Measurements from ENCODE around the gene NOTO.
A peak's percentile ranks its signal among the peaks of the same experiment; 100 is the strongest.

Gene NOTO

GRCh38 chr2:73233154-73233931 lies 31.0 kb downstream of the NOTO start, which contains the start of gene PRADC1:
Gene PRADC1 (minus strand): TSS chr2:73233239. CDS start chr2:73233160, 79 bp downstream.
- Histone ChIP-seq H3K79me1 (ENCODE audit: low read length) (peaks cover 4% of the 10 kb centered on the region), H3K56ac (ENCODE audit: low read length) (peak within 1 kb of the TSS; percentile 95), H2BK120ac (ENCODE audit: low read depth, low read length) (no peak within 1 kb of the TSS), H3K36me3 (ENCODE audit: control insufficient read depth, insufficient read depth, low read length) (no peaks in the 10 kb centered on the region), H3K4me3 (ENCODE audit: low read length) (peak within 1 kb of the TSS; percentile 43), H3K79me2 (ENCODE audit: control insufficient read depth, insufficient read depth, low read length) (peaks cover 41% of the 10 kb centered on the region), H4K8ac (ENCODE audit: low read depth, low read length) (no peak within 1 kb of the TSS), H3K9ac (ENCODE audit: low read length) (peak within 1 kb of the TSS; percentile 92), H2BK5ac (ENCODE audit: low read length) (peak within 1 kb of the TSS; percentile 77), H3K18ac (ENCODE audit: low read length) (no peak within 1 kb of the TSS), H3K4me2 (ENCODE audit: low read length) (peak within 1 kb of the TSS; percentile 100), H3K4ac (ENCODE audit: low read depth, low read length) (no peak within 1 kb of the TSS), H3K23ac (ENCODE audit: low read length) (peak within 1 kb of the TSS; percentile 89), H3K4me1 (ENCODE audit: control insufficient read depth, low read depth, low read length) (peaks cover 11% of the 10 kb centered on the region), H3K27me3 (ENCODE audit: insufficient read depth, low read length, poor library complexity) (no peaks in the 10 kb centered on the region), H2BK15ac (replicated peaks; ENCODE audit: low read depth) (no peak within 1 kb of the TSS), H4K5ac (ENCODE audit: low read length) (peak within 1 kb of the TSS; percentile 72), H3K27ac (ENCODE audit: low read depth, low read length) (peak within 1 kb of the TSS; percentile 10), H2AK5ac (ENCODE audit: low read length) (no peak within 1 kb of the TSS)
- peak; percentile 100 for DNase-seq
- WGBS (ENCODE audit: extremely low coverage, insufficient coverage, low lambda C conversion rate), result no CpG with 5 or more reads among the region's 67 CpGs

- Histone ChIP-seq H3K27ac (ENCODE audit: low read depth, low read length) (peak within 1 kb of the TSS; percentile 54), H3K79me1 (ENCODE audit: low read length) (peaks cover 6% of the 10 kb centered on the region), H3K4me1 (ENCODE audit: control insufficient read depth, low read depth, low read length) (peaks cover 11% of the 10 kb centered on the region), H3K23ac (ENCODE audit: low read length) (peak within 1 kb of the TSS; percentile 94), H3K4ac (ENCODE audit: low read depth, low read length) (peak within 1 kb of the TSS; percentile 87), H3K79me2 (ENCODE audit: control insufficient read depth, insufficient read depth, low read length) (peaks cover 49% of the 10 kb centered on the region), H3K36me3 (ENCODE audit: control insufficient read depth, insufficient read depth, low read length) (no peaks in the 10 kb centered on the region), H3K27me3 (ENCODE audit: insufficient read depth, low read length, poor library complexity) (no peaks in the 10 kb centered on the region), H3K9ac (ENCODE audit: low read length) (peak within 1 kb of the TSS; percentile 98), H2BK120ac (ENCODE audit: low read depth, low read length) (no peak within 1 kb of the TSS), H2BK5ac (ENCODE audit: low read length) (peak within 1 kb of the TSS; percentile 77), H2AK5ac (ENCODE audit: low read length) (no peak within 1 kb of the TSS), H3K18ac (ENCODE audit: low read length) (peak within 1 kb of the TSS; percentile 57), H4K5ac (ENCODE audit: low read length) (peak within 1 kb of the TSS; percentile 72), H3K4me2 (ENCODE audit: low read length) (peak within 1 kb of the TSS; percentile 100), H3K56ac (ENCODE audit: low read length) (peak within 1 kb of the TSS; percentile 96), H3K4me3 (ENCODE audit: low read length) (peak within 1 kb of the TSS; percentile 95), H4K8ac (ENCODE audit: low read depth, low read length) (peak within 1 kb of the TSS; percentile 66), H2BK15ac (replicated peaks; ENCODE audit: low read depth) (no peak within 1 kb of the TSS)
- peak; percentile 96 for DNase-seq
- no CpG with 5 or more reads among the region's 69 CpGs for WGBS (ENCODE audit: extremely low coverage, insufficient coverage, low lambda C conversion rate)
Measured at GRCh38 chr2:73233932-73234832, 31.8 kb downstream of the NOTO start, which contains the start of gene CCT7. Gene CCT7 (plus strand): TSS chr2:73234308. CDS start chr2:73234379, 71 bp downstream.

- no peak overlapping the region for H4K8ac ChIP-seq (ENCODE audit: low read depth, low read length)
- peaks cover 1% of the 10 kb centered on the region for H3K36me3 ChIP-seq (ENCODE audit: control insufficient read depth, insufficient read depth, low read length)
- H2AK5ac ChIP-seq (ENCODE audit: low read length), result no peak overlapping the region
- no peak overlapping the region for H3K4ac ChIP-seq (ENCODE audit: low read depth, low read length)
- peak overlapping the region; percentile 67 for H3K4me2 ChIP-seq (ENCODE audit: low read length)
- peak overlapping the region; percentile 98 for H3K9ac ChIP-seq (ENCODE audit: low read length)
- peaks cover 11% of the 10 kb centered on the region for H3K4me1 ChIP-seq (ENCODE audit: control insufficient read depth, low read depth, low read length)
- H3K27me3 ChIP-seq (ENCODE audit: insufficient read depth, low read length, poor library complexity), result no peaks in the 10 kb centered on the region
- H3K18ac ChIP-seq (ENCODE audit: low read length), result no peak overlapping the region
- no peak overlapping the region for H2BK15ac ChIP-seq (replicated peaks; ENCODE audit: low read depth)
- H4K5ac ChIP-seq (ENCODE audit: low read length), result no peak overlapping the region
- no peak for DNase-seq
- H2BK120ac ChIP-seq (ENCODE audit: low read depth, low read length), result no peak overlapping the region
- peak overlapping the region; percentile 95 for H3K4me3 ChIP-seq (ENCODE audit: low read length)
- H3K79me1 ChIP-seq (ENCODE audit: low read length), result peaks cover 9% of the 10 kb centered on the region
- no peak overlapping the region for H3K23ac ChIP-seq (ENCODE audit: low read length)
- H2BK5ac ChIP-seq (ENCODE audit: low read length), result no peak overlapping the region
- no CpG with 5 or more reads among the region's 11 CpGs for WGBS (ENCODE audit: extremely low coverage, insufficient coverage, low lambda C conversion rate)
- peak overlapping the region; percentile 96 for H3K56ac ChIP-seq (ENCODE audit: low read length)
- H3K79me2 ChIP-seq (ENCODE audit: control insufficient read depth, insufficient read depth, low read length), result peaks cover 60% of the 10 kb centered on the region
- H3K27ac ChIP-seq (ENCODE audit: low read depth, low read length), result no peak overlapping the region
Measured at GRCh38 chr2:73235315-73236028, 33.1 kb downstream of the NOTO start.

GRCh38 chr2:73237168-73237567 lies 34.8 kb downstream of the NOTO start:
- Histone ChIP-seq H3K56ac (ENCODE audit: low read length) (no peak overlapping the region), H4K8ac (ENCODE audit: low read depth, low read length) (no peak overlapping the region), H3K27me3 (ENCODE audit: insufficient read depth, low read length, poor library complexity) (no peaks in the 10 kb centered on the region), H2BK120ac (ENCODE audit: low read depth, low read length) (no peak overlapping the region), H3K18ac (ENCODE audit: low read length) (no peak overlapping the region), H3K23ac (ENCODE audit: low read length) (no peak overlapping the region), H3K4ac (ENCODE audit: low read depth, low read length) (no peak overlapping the region), H3K9ac (ENCODE audit: low read length) (no peak overlapping the region), H3K4me2 (ENCODE audit: low read length) (no peak overlapping the region), H4K5ac (ENCODE audit: low read length) (no peak overlapping the region), H3K4me1 (ENCODE audit: control insufficient read depth, low read depth, low read length) (peaks cover 11% of the 10 kb centered on the region), H2BK5ac (ENCODE audit: low read length) (no peak overlapping the region), H3K79me1 (ENCODE audit: low read length) (peaks cover 9% of the 10 kb centered on the region), H2AK5ac (ENCODE audit: low read length) (no peak overlapping the region), H3K4me3 (ENCODE audit: low read length) (no peak overlapping the region), H3K79me2 (ENCODE audit: control insufficient read depth, insufficient read depth, low read length) (peaks cover 63% of the 10 kb centered on the region), H3K27ac (ENCODE audit: low read depth, low read length) (no peak overlapping the region), H3K36me3 (ENCODE audit: control insufficient read depth, insufficient read depth, low read length) (peaks cover 1% of the 10 kb centered on the region), H2BK15ac (replicated peaks; ENCODE audit: low read depth) (no peak overlapping the region)
- no peak for DNase-seq
- no CpG with 5 or more reads among the region's 1 CpG for WGBS (ENCODE audit: extremely low coverage, insufficient coverage, low lambda C conversion rate)

- Histone ChIP-seq H3K27me3 (ENCODE audit: insufficient read depth, low read length, poor library complexity) (no peaks in the 10 kb centered on the region), H2BK5ac (ENCODE audit: low read length) (no peak overlapping the region), H3K4me1 (ENCODE audit: control insufficient read depth, low read depth, low read length) (peaks cover 7% of the 10 kb centered on the region), H4K8ac (ENCODE audit: low read depth, low read length) (no peak overlapping the region), H2BK120ac (ENCODE audit: low read depth, low read length) (no peak overlapping the region), H3K4me2 (ENCODE audit: low read length) (no peak overlapping the region), H2AK5ac (ENCODE audit: low read length) (no peak overlapping the region), H3K27ac (ENCODE audit: low read depth, low read length) (no peak overlapping the region), H4K5ac (ENCODE audit: low read length) (no peak overlapping the region), H3K9ac (ENCODE audit: low read length) (peak overlapping the region; percentile 26), H3K4ac (ENCODE audit: low read depth, low read length) (no peak overlapping the region), H3K23ac (ENCODE audit: low read length) (no peak overlapping the region), H3K79me1 (ENCODE audit: low read length) (peaks cover 12% of the 10 kb centered on the region), H3K36me3 (ENCODE audit: control insufficient read depth, insufficient read depth, low read length) (peaks cover 4% of the 10 kb centered on the region), H3K4me3 (ENCODE audit: low read length) (no peak overlapping the region), H3K18ac (ENCODE audit: low read length) (no peak overlapping the region), H3K79me2 (ENCODE audit: control insufficient read depth, insufficient read depth, low read length) (peaks cover 65% of the 10 kb centered on the region), H3K56ac (ENCODE audit: low read length) (no peak overlapping the region), H2BK15ac (replicated peaks; ENCODE audit: low read depth) (no peak overlapping the region)
- no CpG with 5 or more reads among the region's 3 CpGs for WGBS (ENCODE audit: extremely low coverage, insufficient coverage, low lambda C conversion rate)
- peak; percentile 29 for DNase-seq
Measured at GRCh38 chr2:73238149-73238548, 35.8 kb downstream of the NOTO start.
